Adrenal gland (tissue), 5 donors: ENCODE measurements around the gene PTPRD.

Experiments
- CTCF ChIP-seq, 6 experiments: fragments of 450-650 bp in 4 of 6; fragments of 200-600 bp in 2 of 6; sonication (generic) in 1 of 6; IDR thresholded peaks; 1 replicate in 5 of 6; 2 replicates in 1 of 6; pipeline versions ENCODE4 v1.5.1 to v1.8.0; 2016 to 2021; ENCODE audit warnings: antibody characterized with exemption in 6 of 6, mild to moderate bottlenecking in 2 of 6, moderate library complexity in 1 of 6
- POLR2A ChIP-seq, 2 donors: fragments of 450-650 bp; IDR thresholded peaks; one replicate each; pipeline ENCODE4 v1.6.1; 2017; ENCODE audit warnings: antibody characterized with exemption in 2 of 2, mild to moderate bottlenecking in 2 of 2, moderate library complexity in 1 of 2
- donor health status: DM: no; HTN: no; CAD: no.

- TF ChIP-seq POLR2A (IDR thresholded peaks at IDR 0.05) (no peak), CTCF (IDR thresholded peaks at IDR 0.05) (no peak)
Observed at GRCh38 chr9:10055886-10056395, 556.9 kb downstream of the PTPRD start.
